ENCODE data around the gene ETV5. TPM values are rescaled to one million over a fixed set of nuclear protein-coding genes. Genes with fewer than 3 reads are reported as not detected.

Gene ETV5
- total and polyA plus RNA-seq, 2 of the 4 experiments (the other 2 are of a cell fraction): 15.7 to 20.1 TPM

DNA sequence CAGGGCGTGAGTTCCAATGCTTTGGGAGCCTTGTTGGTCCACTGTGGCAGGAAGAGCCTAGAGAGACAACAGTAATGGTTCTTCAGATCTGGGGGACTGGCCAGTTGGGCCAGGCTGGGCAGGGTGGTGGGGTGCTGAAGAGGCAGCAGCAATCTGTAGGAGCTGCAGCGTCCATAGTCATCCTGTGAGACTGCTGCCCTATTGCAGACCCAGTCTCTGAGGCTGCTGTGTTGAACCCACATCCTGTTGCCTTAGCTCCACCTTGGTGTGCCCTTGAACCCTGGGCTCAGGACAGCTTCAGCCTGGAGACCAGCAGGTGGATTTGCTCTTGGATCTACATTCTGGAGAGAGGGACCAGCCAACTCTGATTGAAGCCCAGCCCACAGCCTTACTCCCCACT, 23.6 kb upstream of the ETV5 start:
- no peaks in the 10 kb centered on the region for H4K20me1 ChIP-seq (ENCODE audit: insufficient read depth, low read length)
- BruUV-seq (replicated peaks): no TSS peak
- no peak overlapping the region for H3K23ac ChIP-seq (ENCODE audit: low read depth, low read length)
- H2AK5ac ChIP-seq (ENCODE audit: low read depth, low read length): no peak overlapping the region
- no peak overlapping the region for H3K4me2 ChIP-seq (ENCODE audit: low read depth, low read length)
- no peak overlapping the region for H3K14ac ChIP-seq (replicated peaks; ENCODE audit: low read depth, low read length)
- no peaks in the 10 kb centered on the region for H3K4me1 ChIP-seq (ENCODE audit: control insufficient read depth, insufficient read depth, low read length)
- dilution Hi-C loops (cut with HindIII; ENCODE audit: low sequenced_read_pairs, unreplicated experiment) (no loop called here), in situ Hi-C loops (cut with MboI; ENCODE audit: low sequenced_read_pairs) (no loop called here), intact Hi-C loops (cut with micrococcal nuclease) (no loop called here)
- no peak overlapping the region for H4K5ac ChIP-seq (ENCODE audit: low read depth, low read length)
- no peak overlapping the region for H3K9ac ChIP-seq (ENCODE audit: low read depth, low read length)
- ChIA-PET CTCF (no interaction called here), POLR2A (ENCODE audit: unreplicated experiment) (no interaction called here)
- H3K36me3 ChIP-seq (ENCODE audit: control insufficient read depth, insufficient read depth, low read length): no peaks in the 10 kb centered on the region
- WGBS, 2 experiments (ENCODE audit: extremely low coverage in 2 of 2, insufficient read length in 1 of 2): 100% methylated on average over 2 of the region's 2 CpGs; no CpG with 5 or more reads in 1 of the 2 experiments
- no peaks in the 10 kb centered on the region; the same call in 1 of the 2 replicates for H3K9me1 ChIP-seq (ENCODE audit: insufficient read depth, low read length)
- H3K27me3 ChIP-seq (ENCODE audit: control insufficient read depth, insufficient read depth, low read length): peaks cover 29% of the 10 kb centered on the region
- no peak overlapping the region for H4K91ac ChIP-seq (ENCODE audit: insufficient read depth, low read depth, low read length)
- H2BK5ac ChIP-seq (ENCODE audit: low read depth, low read length, poor library complexity, severe bottlenecking): no peak overlapping the region
- H3K27ac ChIP-seq (ENCODE audit: insufficient read depth, low read length): no peak overlapping the region
- H2BK120ac ChIP-seq (ENCODE audit: low read depth, low read length): no peak overlapping the region
- H2AFZ ChIP-seq (replicated peaks; ENCODE audit: low read length, poor library complexity): no peak overlapping the region
- H2BK15ac ChIP-seq (ENCODE audit: low read depth, low read length): no peak overlapping the region
- no peaks in the 10 kb centered on the region for H3K9me3 ChIP-seq (ENCODE audit: control insufficient read depth, insufficient read depth, low read length)
- H3K18ac ChIP-seq (ENCODE audit: low read depth, low read length): no peak overlapping the region
- no peak overlapping the region for H3K4me3 ChIP-seq (ENCODE audit: insufficient read depth, low read depth, low read length)
- no peak overlapping the region for H3K56ac ChIP-seq (ENCODE audit: extremely low read depth, insufficient read depth, low read length)
- no peak overlapping the region for H4K8ac ChIP-seq (ENCODE audit: low read depth in 2 of 2, low read length in 2 of 2)
- no peak for DNase-seq
- H3K79me1 ChIP-seq (ENCODE audit: low read depth in 1 of 2, low read length in 2 of 2): no peaks in the 10 kb centered on the region
- ATAC-seq (ENCODE audit: low read depth): no peak
- TF ChIP-seq RAD21 (IDR thresholded peaks at IDR 0.05; ENCODE audit: low read length): no peak
- no peak for TF ChIP-seq MXI1 (IDR thresholded peaks at IDR 0.05; ENCODE audit: borderline replicate concordance, low read depth, low read length)
- no peak for TF ChIP-seq FOS (IDR thresholded peaks at IDR 0.05; ENCODE audit: low read depth, low read length)
- TF ChIP-seq RFX5 (IDR thresholded peaks at IDR 0.05; ENCODE audit: low read depth, low read length): no peak
- no peak for TF ChIP-seq SMC3 (IDR thresholded peaks at IDR 0.05; ENCODE audit: low read depth, low read length)
- no peak for TF ChIP-seq CTCF (conservative IDR thresholded peaks at IDR 0.05; ENCODE audit: low read depth, low read length)
- no peak for TF ChIP-seq CEBPB (IDR thresholded peaks at IDR 0.05; ENCODE audit: low read depth, low read length)
- TF ChIP-seq MAFK (IDR thresholded peaks at IDR 0.05; ENCODE audit: low read depth, low read length): no peak
- TF ChIP-seq MAZ (IDR thresholded peaks at IDR 0.05; ENCODE audit: borderline replicate concordance, low read depth, low read length): no peak
- TF ChIP-seq CHD1 (IDR thresholded peaks at IDR 0.05; ENCODE audit: low read depth, low read length): no peak
- no peak for TF ChIP-seq USF2 (IDR thresholded peaks at IDR 0.05; ENCODE audit: low read depth, low read length)
- TF ChIP-seq, protein P1, sequence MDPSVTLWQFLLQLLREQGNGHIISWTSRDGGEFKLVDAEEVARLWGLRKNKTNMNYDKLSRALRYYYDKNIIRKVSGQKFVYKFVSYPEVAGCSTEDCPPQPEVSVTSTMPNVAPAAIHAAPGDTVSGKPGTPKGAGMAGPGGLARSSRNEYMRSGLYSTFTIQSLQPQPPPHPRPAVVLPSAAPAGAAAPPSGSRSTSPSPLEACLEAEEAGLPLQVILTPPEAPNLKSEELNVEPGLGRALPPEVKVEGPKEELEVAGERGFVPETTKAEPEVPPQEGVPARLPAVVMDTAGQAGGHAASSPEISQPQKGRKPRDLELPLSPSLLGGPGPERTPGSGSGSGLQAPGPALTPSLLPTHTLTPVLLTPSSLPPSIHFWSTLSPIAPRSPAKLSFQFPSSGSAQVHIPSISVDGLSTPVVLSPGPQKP (IDR thresholded peaks at IDR 0.05; ENCODE audit: borderline replicate concordance, low read depth, low read length): no peak
- no peak for TF ChIP-seq POLR2A (IDR thresholded peaks at IDR 0.05; ENCODE audit: low read depth, low read length)
- no peak for TF ChIP-seq RCOR1 (IDR thresholded peaks at IDR 0.05; ENCODE audit: insufficient replicate concordance, low read length)
- no peak overlapping the region for H2AK9ac ChIP-seq (replicated peaks; ENCODE audit: low read depth, low read length, poor library complexity)
- no peak overlapping the region for H2BK20ac ChIP-seq (ENCODE audit: low read depth, low read length)
- no peak overlapping the region for H3K4ac ChIP-seq (ENCODE audit: low read depth, low read length)

All from IMR-90 (cell line).